GM19328 (cell line): ENCODE measurements around the gene RFFL.
A peak's percentile ranks its signal among the peaks of the same experiment; 100 is the strongest.

Experiments used
- ATAC-seq: cut with Tn5 transposase; IDR thresholded peaks from one replicate; pipeline ENCODE4 v1.9.1; 2021; ENCODE audit warnings: mild to moderate bottlenecking, moderate library complexity; ENCODE audit not compliant: unreplicated experiment

Gene RFFL

DNA sequence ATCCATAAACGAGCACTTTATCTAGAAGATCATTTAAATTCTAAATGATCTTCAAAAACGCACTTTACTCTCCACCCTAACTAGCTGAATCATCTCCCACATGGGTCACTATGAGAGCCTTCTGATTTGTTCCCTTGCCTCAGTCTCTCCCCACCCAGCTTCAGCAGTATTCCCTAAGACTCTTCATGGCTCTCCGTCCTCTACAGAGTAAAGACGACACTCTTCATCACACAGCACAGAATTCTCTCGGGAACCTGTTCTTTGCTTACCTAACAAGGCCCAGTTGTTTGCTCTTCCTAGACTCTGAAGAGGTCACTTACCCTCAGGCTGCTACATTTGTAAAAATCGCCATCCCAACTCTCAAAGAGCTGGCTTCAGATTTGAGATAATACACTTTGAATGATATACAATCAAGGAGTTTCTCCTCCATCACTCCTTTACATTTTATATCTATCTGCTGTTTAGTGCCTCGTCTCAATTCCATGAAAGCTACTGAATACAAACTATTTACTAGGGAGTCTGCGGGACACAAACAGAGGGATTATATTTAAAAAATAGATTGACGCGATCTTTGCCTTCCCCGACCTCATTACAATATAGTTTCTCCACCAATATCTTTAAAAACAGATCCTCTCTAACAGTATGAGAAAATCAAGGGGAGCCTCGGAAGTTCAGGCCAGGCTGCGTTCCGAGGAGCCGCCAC lies 83.7 kb downstream of the RFFL start:
- ATAC-seq, result no peak

- no peak for ATAC-seq
These were observed 84.4 kb downstream of the RFFL start for GRCh38 chr17:34979153-34979552.

DNA sequence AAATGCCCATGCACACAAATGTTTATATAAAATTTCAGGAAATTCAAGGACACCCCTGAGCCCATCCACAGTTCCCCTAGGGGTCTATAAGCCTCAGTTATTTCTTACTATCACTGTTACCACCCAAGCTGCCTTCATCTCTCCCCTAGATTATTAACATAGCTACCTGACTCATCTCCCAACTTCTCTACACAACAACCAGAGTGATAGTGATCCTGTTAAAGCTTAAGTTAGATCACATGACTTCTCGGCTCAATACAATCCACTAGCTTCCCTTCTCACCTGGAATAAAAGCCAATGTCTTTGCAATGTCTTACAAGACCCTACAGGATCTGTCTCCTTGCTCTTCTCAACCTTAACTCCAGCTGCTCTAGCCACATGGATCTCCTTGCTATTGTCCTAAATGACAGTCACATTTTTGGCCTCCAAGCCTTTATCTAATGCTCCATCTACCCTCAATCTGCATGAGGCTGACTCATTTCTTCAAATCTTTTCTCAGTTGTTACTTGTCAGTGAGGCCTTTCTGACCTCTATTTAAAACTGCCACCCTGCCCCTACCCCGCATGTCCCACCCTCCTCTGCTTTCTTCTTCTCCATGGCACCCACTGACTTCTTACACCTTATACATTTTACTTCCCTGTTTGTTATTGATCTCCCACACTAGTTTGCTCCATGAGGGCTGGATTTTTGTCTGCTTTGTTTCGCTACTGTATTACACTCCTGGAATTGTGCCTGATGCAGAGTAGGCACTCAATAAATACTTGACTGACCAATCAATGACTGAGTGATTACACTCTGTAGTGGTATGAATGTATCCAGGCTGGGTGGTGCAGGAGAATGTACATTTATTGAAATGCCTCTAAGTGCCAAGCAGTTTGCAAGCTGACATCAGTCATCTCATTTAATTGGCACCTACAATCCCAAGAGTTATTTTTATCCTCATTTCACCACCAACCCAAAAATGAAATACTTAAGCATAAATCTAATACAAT lies 88.4 kb downstream of the RFFL start:
- no peak for ATAC-seq

- no peak for ATAC-seq
These were observed 89.3 kb downstream of the RFFL start for GRCh38 chr17:34974179-34974578.

DNA sequence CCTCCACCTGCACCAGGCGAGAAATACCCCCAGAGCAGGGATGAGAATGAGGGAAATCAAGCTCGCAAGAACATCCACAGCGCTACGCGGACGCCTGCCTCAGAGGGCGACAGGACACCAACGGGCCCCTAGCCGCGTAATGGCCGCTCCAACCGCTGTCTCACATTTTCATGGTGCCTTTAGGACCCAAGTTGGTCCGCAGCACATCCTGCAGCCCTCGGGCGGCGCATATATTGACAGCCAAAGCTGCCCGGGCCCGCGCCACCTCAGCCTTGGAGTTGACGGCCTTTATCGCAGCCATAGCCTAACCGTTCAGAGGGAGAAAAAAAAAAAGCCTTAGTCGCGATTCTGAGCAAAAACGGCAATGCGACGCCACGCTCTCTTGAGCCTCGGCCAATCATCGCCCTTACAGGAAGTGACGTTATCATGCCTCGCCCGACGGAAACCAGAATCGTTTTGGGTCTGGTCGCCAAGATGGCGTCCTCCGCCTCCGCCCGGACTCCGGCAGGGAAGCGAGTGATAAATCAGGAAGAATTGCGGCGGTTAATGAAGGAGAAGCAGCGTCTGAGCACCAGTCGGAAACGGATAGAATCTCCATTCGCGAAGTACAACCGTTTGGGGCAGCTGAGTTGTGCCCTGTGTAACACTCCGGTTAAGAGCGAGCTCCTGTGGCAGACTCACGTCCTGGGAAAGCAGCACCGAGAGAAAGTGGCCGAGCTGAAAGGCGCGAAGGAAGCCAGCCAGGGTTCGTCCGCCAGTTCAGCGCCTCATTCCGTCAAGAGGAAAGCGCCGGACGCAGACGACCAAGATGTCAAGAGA lies 102.2 kb downstream of the RFFL start, which contains the start of the genes CCT6B and ZNF830:
Gene CCT6B, minus strand, starts transcription at position 368 of the 819 bp plus-strand sequence. Its CDS starts 67 bp downstream, at position 301.
Gene ZNF830, plus strand, starts transcription at position 448 of the 819 bp plus-strand sequence. Its CDS starts 27 bp downstream, at position 475.
- ATAC-seq, result peak; percentile 93

DNA sequence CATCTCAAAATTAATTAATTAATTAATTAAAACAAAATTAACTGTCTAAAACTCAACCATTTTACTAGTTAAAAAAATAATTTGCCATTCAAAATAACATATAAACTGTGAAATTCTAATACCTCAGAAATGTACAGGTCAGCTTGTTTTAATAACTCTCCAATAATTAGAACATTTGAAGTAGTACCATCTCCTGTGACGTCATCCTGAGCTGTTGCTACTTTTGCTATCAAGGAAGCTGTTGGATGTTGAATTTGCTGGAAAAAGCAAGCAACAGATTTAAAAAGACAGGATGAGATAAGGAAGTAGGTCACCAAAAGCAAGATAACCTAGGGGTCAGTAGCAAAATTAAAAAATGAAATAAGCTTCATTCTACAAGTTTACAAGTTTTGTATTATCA lies 105.1 kb downstream of the RFFL start:
- no peak for ATAC-seq
